GM13976 (cell line): ENCODE data around the gene TSPAN9.

ENCODE experiments used
- DNase-seq: peaks from one replicate; pipeline ENCODE4 v3.0.0; 2012; ENCODE audit warnings: low spot score
- CTCF ChIP-seq: IDR thresholded peaks from 2 replicates; pipeline ENCODE4 v1.5.1; 2012; ENCODE audit warnings: borderline replicate concordance, mild to moderate bottlenecking; ENCODE audit not compliant: insufficient read depth; ENCODE audit errors: extremely low read depth, missing control alignments, control extremely low read depth
- in situ Hi-C: fragments of 300-500 bp; cut with MboI; formaldehyde crosslinking; loops from one replicate; pipeline ENCODE4 v1.12.0; 2022; ENCODE audit warnings: low sequenced_read_pairs, mixed read lengths, inconsistent platforms; ENCODE audit not compliant: unreplicated experiment

TSPAN9 gene

GRCh38 chr12:3310271-3311026 lies 233.3 kb downstream of the TSPAN9 start:
- no peak for DNase-seq
- no peak for TF ChIP-seq CTCF
- in situ Hi-C loops: no loop called here

- in situ Hi-C loops: no loop called here
- DNase-seq: no peak
- no peak for TF ChIP-seq CTCF
These were observed 233.8 kb downstream of the TSPAN9 start for GRCh38 chr12:3311027-3311402.

DNA sequence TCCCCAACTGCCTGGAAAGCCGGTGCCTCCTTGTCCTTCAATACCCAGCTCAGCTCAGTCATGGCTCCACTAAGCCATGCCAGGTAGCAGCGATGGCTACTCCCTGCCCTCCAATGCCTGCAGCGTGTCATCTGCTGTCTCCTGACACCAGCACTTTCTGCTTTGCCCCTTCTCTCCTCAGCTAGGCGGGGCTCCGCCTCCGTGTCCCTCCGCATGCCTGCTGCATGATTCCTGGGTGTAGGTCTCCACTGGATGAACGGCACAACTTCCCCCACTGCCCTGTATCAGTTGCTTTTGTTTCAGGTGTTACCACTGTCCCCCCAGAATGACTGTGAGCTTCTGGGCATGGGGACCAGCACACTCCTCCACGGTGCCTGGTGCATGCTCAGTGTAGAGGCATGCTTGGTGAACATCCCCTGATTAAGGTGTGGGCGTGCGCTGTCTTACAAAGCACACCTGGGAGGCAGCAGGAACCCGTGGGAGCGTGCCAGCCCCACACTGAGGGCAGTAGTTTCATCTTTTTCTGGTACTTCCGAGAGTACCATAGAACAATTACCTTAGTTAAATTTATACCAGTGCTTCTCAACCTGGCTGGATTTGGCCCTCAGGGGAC lies 234.4 kb downstream of the TSPAN9 start:
- TF ChIP-seq CTCF: no peak
- in situ Hi-C loops: no loop called here
- DNase-seq: no peak

- TF ChIP-seq CTCF: no peak
- no peak for DNase-seq
- in situ Hi-C loops: no loop called here
These were observed 235.9 kb downstream of the TSPAN9 start for GRCh38 chr12:3313066-3313465.

GRCh38 chr12:3313675-3314663 lies 236.8 kb downstream of the TSPAN9 start:
- peak; percentile 57 for DNase-seq
- in situ Hi-C loops: no loop called here

More at GRCh38 chr12:3313675-3314663, 236.8 kb downstream of the TSPAN9 start:
- TF ChIP-seq CTCF: peak; percentile 33
